HepG2 (cell line): Measurements from ENCODE around the gene CDC37L1. TPM values are rescaled to one million over a fixed set of nuclear protein-coding genes. Genes with fewer than 3 reads are reported as not detected.

Experiments
- AHDC1 ChIP-seq: sonication (generic); formaldehyde crosslinking; IDR thresholded peaks from 2 replicates; pipeline ENCODE4 v1.5.1; 2020; ENCODE audit warnings: mild to moderate bottlenecking, missing genetic modification reagents, borderline replicate concordance
- KDM3A ChIP-seq: IDR thresholded peaks from 2 replicates; pipeline ENCODE4 v1.6.1; 2018; ENCODE audit warnings: low read depth, missing compliant biosample characterization
- KDM4B ChIP-seq: sonication (generic); formaldehyde crosslinking; IDR thresholded peaks from 2 replicates; pipeline ENCODE4 v1.4.0; 2020; ENCODE audit warnings: missing genetic modification reagents
- KLF11 ChIP-seq: IDR thresholded peaks from 2 replicates; pipeline ENCODE4 v1.6.1; 2016; ENCODE audit warnings: missing compliant biosample characterization
- KLF12 ChIP-seq: sonication (generic); formaldehyde crosslinking; IDR thresholded peaks from 2 replicates; pipeline ENCODE4 v1.4.0; 2020; ENCODE audit warnings: missing genetic modification reagents, borderline replicate concordance
- MATR3 ChIP-seq: sonication (generic); formaldehyde crosslinking; IDR thresholded peaks from 2 replicates; pipeline ENCODE4 v1.4.0; 2020; ENCODE audit warnings: missing genetic modification reagents
- NCOA1 ChIP-seq: sonication (generic); formaldehyde crosslinking; IDR thresholded peaks from 2 replicates; pipeline ENCODE4 v1.9.0; 2021; ENCODE audit warnings: missing genetic modification reagents
- SIN3A ChIP-seq: IDR thresholded peaks from 2 replicates; pipeline ENCODE4 v1.6.1; 2011; ENCODE audit warnings: low read depth, mild to moderate bottlenecking, control low read depth, low read length, borderline replicate concordance
- SKI ChIP-seq: fragments of 450-650 bp; IDR thresholded peaks from one replicate; pipeline ENCODE4 v1.6.1; 2018; ENCODE audit warnings: mild to moderate bottlenecking; ENCODE audit not compliant: partially characterized antibody
- SRY ChIP-seq: sonication (generic); formaldehyde crosslinking; IDR thresholded peaks from 2 replicates; pipeline ENCODE4 v1.8.0; 2022; ENCODE audit warnings: mild to moderate bottlenecking, missing genetic modification reagents
- YEATS2 ChIP-seq: sonication (generic); formaldehyde crosslinking; IDR thresholded peaks from 2 replicates; pipeline ENCODE4 v1.4.0; 2020; ENCODE audit warnings: missing genetic modification reagents, borderline replicate concordance
- ZNF232 ChIP-seq: sonication (generic); formaldehyde crosslinking; IDR thresholded peaks from 2 replicates; pipeline ENCODE4 v1.4.0; 2020; ENCODE audit warnings: missing genetic modification reagents, borderline replicate concordance
- ZNF318 ChIP-seq: sonication (generic); formaldehyde crosslinking; IDR thresholded peaks from 2 replicates; pipeline ENCODE4 v1.4.0; 2020; ENCODE audit warnings: mild to moderate bottlenecking, missing genetic modification reagents
- ZSCAN31 ChIP-seq: sonication (generic); formaldehyde crosslinking; IDR thresholded peaks from 2 replicates; pipeline ENCODE4 v1.5.0; 2020; ENCODE audit warnings: low read depth, mild to moderate bottlenecking, missing genetic modification reagents
- polyA plus RNA-seq, 8 experiments: library from polyadenylated mRNA; depleted of rRNA in 3 of 8; stranded (reverse) in 7 of 8; unstranded in 1 of 8; fragments of >200 nt; fragmentation: Illumina TruSeq in 4 of 8; extraction: Trizol in 4 of 8; gene quantifications; 2 replicates each; pipeline versions ENCODE4 v1.2.1 to v1.2.3, GENCODE V29; 2011 to 2016; ENCODE audit warnings: low read depth in 4 of 8, missing spikeins in 1 of 8, mixed read lengths in 1 of 8; ENCODE audit not compliant: insufficient read depth in 1 of 8
- total RNA-seq, 5 experiments: library from RNA; depleted of rRNA; stranded (reverse); fragments of >200 nt; fragmentation: Illumina TruSeq; extraction: Trizol; gene quantifications; 2 replicates each; pipeline ENCODE4 v1.2.3, GENCODE V29; 2016; ENCODE audit warnings: low read depth in 1 of 5
- TF ChIP-seq, protein P1 (sequence below): IDR thresholded peaks from 2 replicates; pipeline ENCODE4 v1.6.1; 2016; ENCODE audit warnings: mild to moderate bottlenecking, missing biosample characterization, missing genetic modification reagents

The CDC37L1 gene
- total and polyA plus RNA-seq, 2 of the 13 experiments (the other 11 are each of a cell fraction or from before 2014, with no cell fraction given) = 5.5 to 17.0 TPM

DNA sequence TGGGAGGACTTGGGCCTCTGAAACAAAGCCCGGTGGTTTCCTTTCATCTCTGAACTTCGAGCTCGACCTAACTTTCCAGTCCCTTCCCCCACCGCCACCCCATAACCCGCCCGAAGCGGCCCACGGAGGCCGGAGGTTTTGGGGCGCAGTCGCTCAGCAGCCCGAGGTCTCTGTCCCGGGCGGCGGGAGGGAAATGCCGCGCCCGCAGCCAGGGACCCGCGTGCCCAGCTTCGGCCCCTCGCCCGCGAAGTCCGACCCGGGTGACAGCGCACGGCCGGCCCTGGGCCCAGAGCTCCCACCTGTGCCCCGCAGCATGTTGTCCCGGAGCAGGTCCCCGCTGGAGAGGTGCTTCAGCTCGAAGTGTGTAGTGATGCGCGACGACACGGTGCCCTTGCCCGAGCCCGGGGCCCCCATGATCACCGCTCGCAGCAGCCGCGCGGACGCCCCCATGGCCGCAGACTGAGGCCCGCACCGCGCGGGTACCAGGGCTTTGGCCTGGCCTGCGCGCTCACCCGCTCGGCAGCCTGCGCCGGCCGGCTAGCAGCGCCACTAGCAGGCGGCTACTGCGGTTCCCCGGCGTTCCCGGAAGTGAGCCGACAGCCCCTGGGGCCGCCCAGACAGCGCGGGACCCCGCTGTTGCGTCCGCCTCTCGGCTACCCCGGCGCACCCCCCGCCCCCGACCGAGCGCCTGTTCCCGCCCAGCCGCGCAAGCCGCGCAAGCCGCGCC lies 61.4 kb downstream of the CDC37L1 start, which contains the start of gene AK3 (continued):
- TF ChIP-seq KLF11 (no peak), ZNF232 (peak; percentile 46; the same call in 1 of the 2 replicates), KDM3A (CRISPR knock-in tag) (no peak), ZSCAN31 (CRISPR knock-in tag) (peak; percentile 83), NCOA1 (CRISPR knock-in tag) (peak; percentile 15; the same call in 1 of the 2 replicates), AHDC1 (CRISPR knock-in tag) (peak; percentile 50; the same call in 1 of the 2 replicates), KLF12 (CRISPR knock-in tag) (peak; percentile 90; the same call in 1 of the 2 replicates), KDM4B (0 out of 2 replicates have a peak, but pooled peaks have one; percentile 46), SIN3A (peak; percentile 76; the same call in 1 of the 2 replicates), SRY (CRISPR knock-in tag) (peak; percentile 88), MATR3 (CRISPR knock-in tag) (no peak), ZNF318 (peak; percentile 25; the same call in 1 of the 2 replicates), SKI (peak; percentile 71), YEATS2 (CRISPR knock-in tag) (peak; percentile 19)
- TF ChIP-seq, protein P1, sequence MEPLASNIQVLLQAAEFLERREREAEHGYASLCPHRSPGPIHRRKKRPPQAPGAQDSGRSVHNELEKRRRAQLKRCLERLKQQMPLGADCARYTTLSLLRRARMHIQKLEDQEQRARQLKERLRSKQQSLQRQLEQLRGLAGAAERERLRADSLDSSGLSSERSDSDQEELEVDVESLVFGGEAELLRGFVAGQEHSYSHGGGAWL (CRISPR knock-in tag) = peak; percentile 76; the same call in 1 of the 2 replicates
